Mucosa of descending colon (tissue), 3 donors: ENCODE data around the gene B4GALT2. TPM values are rescaled to one million over a fixed set of nuclear protein-coding genes. Genes with fewer than 3 reads are reported as not detected.

Experiments
- ATAC-seq: fragments of 200-7000 bp; cut with Tn5 transposase; one replicate; pipeline ENCODE4 v1.9.1; 2020; ENCODE audit warnings: mild to moderate bottlenecking, moderate library complexity
- DNase-seq, 3 donors: peaks; one replicate each; pipeline ENCODE4 v3.0.0-alpha.2; 2020
- H3K36me3 ChIP-seq: fragments of 200-600 bp; one replicate; pipeline ENCODE4 v1.8.0; 2021; ENCODE audit warnings: low read depth, mild to moderate bottlenecking
- H3K4me1 ChIP-seq: fragments of 200-600 bp; one replicate; pipeline ENCODE4 v1.8.0; 2021; ENCODE audit warnings: low read depth, mild to moderate bottlenecking
- H3K4me3 ChIP-seq: fragments of 200-600 bp; one replicate; pipeline ENCODE4 v1.8.0; 2021; ENCODE audit warnings: mild to moderate bottlenecking
- H3K9me3 ChIP-seq: fragments of 200-600 bp; one replicate; pipeline ENCODE4 v1.8.0; 2021; ENCODE audit warnings: mild to moderate bottlenecking
- CTCF ChIP-seq: fragments of 200-600 bp; IDR thresholded peaks from one replicate; pipeline ENCODE4 v1.8.0; 2022; ENCODE audit warnings: antibody characterized with exemption, mild to moderate bottlenecking
- intact Hi-C, 2 donors: fragments of 100-400 bp; cut with DNase I in 1 of 2; cut with micrococcal nuclease in 1 of 2; formaldehyde crosslinking; loops; one replicate each; pipeline versions ENCODE4 v1.11.0 to v1.11.1; 2022; cut with DNase I, micrococcal nuclease
- total RNA-seq, 3 donors: library from RNA; stranded (reverse); fragmentation: NEBNext Ultra II Directional in 2 of 3; extraction: Animal tissue kit (Norgen Biotek cat#: 25700) in 2 of 3; gene quantifications; one replicate each; pipeline versions ENCODE4 v1.2.1 to v1.2.4, GENCODE V29; 2021 to 2023
- donor health status: DM: no; HTN: no; CAD: no; lungs with moderate emphysema.
- donor health status: DM: no; HTN: no; CAD: no.
- donor health status: DM: no; HTN: yes; CAD: no.

Gene B4GALT2
- total RNA-seq, 3 donors from 2014 or later: 20.0 to 33.6 (median 28.1) TPM

- Histone ChIP-seq H3K9me3 (no peaks in the 10 kb centered on the region), H3K4me3 (no peak overlapping the region), H3K36me3 (peaks cover 5% of the 10 kb centered on the region), H3K4me1 (peaks cover 24% of the 10 kb centered on the region)
- intact Hi-C loops: no loop called here
- TF ChIP-seq CTCF: no peak
- no peak for ATAC-seq
- DNase-seq: no peak
These were observed 29.3 kb upstream of the B4GALT2 start for GRCh38 chr1:43949678-43950077.

GRCh38 chr1:43951021-43951985, 27.7 kb upstream of the B4GALT2 start:
- TF ChIP-seq CTCF: no peak
- H3K4me1 ChIP-seq: peaks cover 16% of the 10 kb centered on the region
- peaks cover 4% of the 10 kb centered on the region for H3K36me3 ChIP-seq
- no peak for DNase-seq
- intact Hi-C loops: no loop called here
- H3K4me3 ChIP-seq: no peak overlapping the region
- ATAC-seq: no peak
- no peaks in the 10 kb centered on the region for H3K9me3 ChIP-seq

GRCh38 chr1:43952731-43953346, 26.2 kb upstream of the B4GALT2 start:
- Histone ChIP-seq H3K9me3 (no peaks in the 10 kb centered on the region), H3K4me3 (no peak overlapping the region), H3K4me1 (peaks cover 4% of the 10 kb centered on the region), H3K36me3 (no peaks in the 10 kb centered on the region)
- TF ChIP-seq CTCF: no peak
- DNase-seq: no peak
- intact Hi-C loops: no loop called here
- ATAC-seq: no peak

GRCh38 chr1:43953361-43953760, 25.6 kb upstream of the B4GALT2 start:
- no peak for TF ChIP-seq CTCF
- Histone ChIP-seq H3K4me3 (no peak overlapping the region), H3K4me1 (no peaks in the 10 kb centered on the region), H3K9me3 (no peaks in the 10 kb centered on the region), H3K36me3 (no peaks in the 10 kb centered on the region)
- intact Hi-C loops: no loop called here
- no peak for DNase-seq
- no peak for ATAC-seq

- H3K4me1 ChIP-seq: no peaks in the 10 kb centered on the region
- intact Hi-C loops: no loop called here
- H3K9me3 ChIP-seq: no peaks in the 10 kb centered on the region
- no peak for TF ChIP-seq CTCF
- DNase-seq (no peak), ATAC-seq (no peak)
- H3K4me3 ChIP-seq: no peak overlapping the region
- H3K36me3 ChIP-seq: no peaks in the 10 kb centered on the region
These were observed 25.0 kb upstream of the B4GALT2 start for GRCh38 chr1:43954036-43954435.
